Measurements from ENCODE around the gene MCRIP2.

GRCh38 chr16:640614-641013 lies 1.0 kb upstream of the MCRIP2 start:
- TF ChIP-seq SMC3 (IDR thresholded peaks at IDR 0.05) = no peak
- TF ChIP-seq CTCF (IDR thresholded peaks at IDR 0.05) = no peak
- no peak for TF ChIP-seq CHD2 (IDR thresholded peaks at IDR 0.05; ENCODE audit: low read length, partially characterized antibody)
- TF ChIP-seq, protein P1, sequence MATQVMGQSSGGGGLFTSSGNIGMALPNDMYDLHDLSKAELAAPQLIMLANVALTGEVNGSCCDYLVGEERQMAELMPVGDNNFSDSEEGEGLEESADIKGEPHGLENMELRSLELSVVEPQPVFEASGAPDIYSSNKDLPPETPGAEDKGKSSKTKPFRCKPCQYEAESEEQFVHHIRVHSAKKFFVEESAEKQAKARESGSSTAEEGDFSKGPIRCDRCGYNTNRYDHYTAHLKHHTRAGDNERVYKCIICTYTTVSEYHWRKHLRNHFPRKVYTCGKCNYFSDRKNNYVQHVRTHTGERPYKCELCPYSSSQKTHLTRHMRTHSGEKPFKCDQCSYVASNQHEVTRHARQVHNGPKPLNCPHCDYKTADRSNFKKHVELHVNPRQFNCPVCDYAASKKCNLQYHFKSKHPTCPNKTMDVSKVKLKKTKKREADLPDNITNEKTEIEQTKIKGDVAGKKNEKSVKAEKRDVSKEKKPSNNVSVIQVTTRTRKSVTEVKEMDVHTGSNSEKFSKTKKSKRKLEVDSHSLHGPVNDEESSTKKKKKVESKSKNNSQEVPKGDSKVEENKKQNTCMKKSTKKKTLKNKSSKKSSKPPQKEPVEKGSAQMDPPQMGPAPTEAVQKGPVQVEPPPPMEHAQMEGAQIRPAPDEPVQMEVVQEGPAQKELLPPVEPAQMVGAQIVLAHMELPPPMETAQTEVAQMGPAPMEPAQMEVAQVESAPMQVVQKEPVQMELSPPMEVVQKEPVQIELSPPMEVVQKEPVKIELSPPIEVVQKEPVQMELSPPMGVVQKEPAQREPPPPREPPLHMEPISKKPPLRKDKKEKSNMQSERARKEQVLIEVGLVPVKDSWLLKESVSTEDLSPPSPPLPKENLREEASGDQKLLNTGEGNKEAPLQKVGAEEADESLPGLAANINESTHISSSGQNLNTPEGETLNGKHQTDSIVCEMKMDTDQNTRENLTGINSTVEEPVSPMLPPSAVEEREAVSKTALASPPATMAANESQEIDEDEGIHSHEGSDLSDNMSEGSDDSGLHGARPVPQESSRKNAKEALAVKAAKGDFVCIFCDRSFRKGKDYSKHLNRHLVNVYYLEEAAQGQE (IDR thresholded peaks at IDR 0.05) = no peak
- no peak for TF ChIP-seq EP300 (IDR thresholded peaks at IDR 0.05)
- no peak for TF ChIP-seq MAX (IDR thresholded peaks at IDR 0.05)
- TF ChIP-seq, protein P2, sequence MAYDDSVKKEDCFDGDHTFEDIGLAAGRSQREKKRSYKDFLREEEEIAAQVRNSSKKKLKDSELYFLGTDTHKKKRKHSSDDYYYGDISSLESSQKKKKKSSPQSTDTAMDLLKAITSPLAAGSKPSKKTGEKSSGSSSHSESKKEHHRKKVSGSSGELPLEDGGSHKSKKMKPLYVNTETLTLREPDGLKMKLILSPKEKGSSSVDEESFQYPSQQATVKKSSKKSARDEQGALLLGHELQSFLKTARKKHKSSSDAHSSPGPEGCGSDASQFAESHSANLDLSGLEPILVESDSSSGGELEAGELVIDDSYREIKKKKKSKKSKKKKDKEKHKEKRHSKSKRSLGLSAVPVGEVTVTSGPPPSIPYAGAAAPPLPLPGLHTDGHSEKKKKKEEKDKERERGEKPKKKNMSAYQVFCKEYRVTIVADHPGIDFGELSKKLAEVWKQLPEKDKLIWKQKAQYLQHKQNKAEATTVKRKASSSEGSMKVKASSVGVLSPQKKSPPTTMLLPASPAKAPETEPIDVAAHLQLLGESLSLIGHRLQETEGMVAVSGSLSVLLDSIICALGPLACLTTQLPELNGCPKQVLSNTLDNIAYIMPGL (CRISPR knock-in tag; IDR thresholded peaks at IDR 0.05; ENCODE audit: borderline replicate concordance) = no peak
- no peak for TF ChIP-seq ZC3H11A (IDR thresholded peaks at IDR 0.05)
- TF ChIP-seq RAD21 (conservative IDR thresholded peaks at IDR 0.05 in 1 of 2, IDR thresholded peaks at IDR 0.05 in 1 of 2) = no peak
